K562 (cell line): ENCODE measurements around the gene WDR35. TPM values are rescaled to one million over a fixed set of nuclear protein-coding genes. Genes with fewer than 3 reads are reported as not detected.

ENCODE experiments used
- CREM ChIP-seq: IDR thresholded peaks from 2 replicates; pipeline ENCODE4 v1.6.1; 2014; ENCODE audit warnings: antibody characterized with exemption, low read depth
- EP400 ChIP-seq: fragments of 450-650 bp; IDR thresholded peaks from 2 replicates; pipeline ENCODE4 v1.6.1; 2017; ENCODE audit warnings: antibody characterized with exemption, mild to moderate bottlenecking, moderate library complexity
- ESRRB ChIP-seq: fragments of 250-450 bp; sonication (Bioruptor Pico); IDR thresholded peaks from 2 replicates; pipeline ENCODE4 v1.5.0; 2020; ENCODE audit warnings: mild to moderate bottlenecking, moderate library complexity, borderline replicate concordance
- ETV1 ChIP-seq: fragments of 450-650 bp; conservative IDR thresholded peaks from 2 replicates; pipeline ENCODE4 v1.6.1; 2016; ENCODE audit warnings: missing genetic modification characterization, control low read depth, low read depth, missing compliant biosample characterization
- FIP1L1 ChIP-seq: fragments of 200-400 bp; formaldehyde crosslinking; IDR thresholded peaks from 2 replicates; pipeline ENCODE4 v1.6.1; 2018; ENCODE audit warnings: mild to moderate bottlenecking, low read depth, low read length; ENCODE audit not compliant: poor library complexity, severe bottlenecking
- FOS ChIP-seq: IDR thresholded peaks from 3 replicates; pipeline ENCODE4 v1.6.1; 2011; ENCODE audit not compliant: insufficient read length; ENCODE audit errors: extremely low read depth
- GABPA ChIP-seq: fragments of 200-800 bp; sonication (Bioruptor generic); conservative IDR thresholded peaks from 2 replicates; pipeline ENCODE4 v1.6.1; 2016; ENCODE audit warnings: low read depth, missing genetic modification characterization, missing compliant biosample characterization
- GABPB1 ChIP-seq: sonication (generic); formaldehyde crosslinking; IDR thresholded peaks from 2 replicates; pipeline ENCODE4 v1.8.0; 2022; ENCODE audit warnings: mild to moderate bottlenecking, missing genetic modification reagents
- MAZ ChIP-seq, 2 experiments: fragments of 450-650 bp in 1 of 2; sonication (generic) in 1 of 2; formaldehyde crosslinking; IDR thresholded peaks in 1 of 2; conservative IDR thresholded peaks in 1 of 2; 2 replicates each; pipeline versions ENCODE4 v1.4.0 to v1.5.0; 2020; ENCODE audit warnings: mild to moderate bottlenecking in 1 of 2, missing genetic modification reagents in 1 of 2
- POLR3A ChIP-seq: IDR thresholded peaks from 2 replicates; pipeline ENCODE4 v1.6.1; 2011; ENCODE audit warnings: borderline replicate concordance, mild to moderate bottlenecking, moderate library complexity; ENCODE audit not compliant: insufficient read length, insufficient read depth; ENCODE audit errors: extremely low read depth
- PYGO2 ChIP-seq: fragments of 450-650 bp; IDR thresholded peaks from 2 replicates; pipeline ENCODE4 v1.6.1; 2016; ENCODE audit warnings: mild to moderate bottlenecking, missing genetic modification characterization, moderate library complexity, missing compliant biosample characterization
- RFX1 ChIP-seq: fragments of 450-650 bp; IDR thresholded peaks from 2 replicates; pipeline ENCODE4 v1.6.1; 2016; ENCODE audit warnings: mild to moderate bottlenecking, moderate library complexity
- SAP30 ChIP-seq: fragments of 200-600 bp; sonication (generic); IDR thresholded peaks from 2 replicates; pipeline ENCODE4 v1.6.1; 2012; ENCODE audit warnings: borderline replicate concordance, low read depth, mild to moderate bottlenecking, moderate library complexity, low read length, control low read depth, inconsistent platforms; ENCODE audit not compliant: insufficient read depth, poor library complexity, severe bottlenecking
- SMAD2 ChIP-seq: fragments of 150-350 bp; IDR thresholded peaks from 2 replicates; pipeline ENCODE4 v1.6.1; 2014; ENCODE audit warnings: low read depth, mild to moderate bottlenecking, low read length
- STAT5A ChIP-seq: IDR thresholded peaks from 2 replicates; pipeline ENCODE4 v1.6.1; 2012; ENCODE audit warnings: low read length, inconsistent platforms, borderline replicate concordance
- TEAD4 ChIP-seq, 2 experiments: sonication (generic) in 1 of 2; formaldehyde crosslinking in 1 of 2; IDR thresholded peaks; 2 replicates each; pipeline versions ENCODE4 v1.6.1 to v1.8.0; 2012 to 2022; ENCODE audit warnings: borderline replicate concordance in 1 of 2, inconsistent platforms in 1 of 2, low read length in 1 of 2, mild to moderate bottlenecking in 1 of 2, missing genetic modification reagents in 1 of 2
- ZNF354B ChIP-seq: fragments of 250-450 bp; sonication (Bioruptor Pico); IDR thresholded peaks from 2 replicates; pipeline ENCODE4 v1.4.0; 2020
- polyA plus RNA-seq, 8 experiments: library from polyadenylated mRNA; depleted of rRNA in 4 of 8; stranded (reverse) in 5 of 8; unstranded in 3 of 8; fragments of >200 nt; fragmentation: Nextera tagmentation in 2 of 8; fragmentation: Illumina TruSeq in 1 of 8; extraction: Ambion mirVana in 2 of 8; extraction: Trizol in 1 of 8; gene quantifications; 2 replicates each; pipeline versions ENCODE4 v1.2.1 to v1.2.3, GENCODE V29; 2011 to 2014; ENCODE audit warnings: inconsistent platforms in 1 of 8, missing spikeins in 1 of 8
- total RNA-seq, 7 experiments: library from RNA; depleted of rRNA in 6 of 7; stranded (reverse); fragments of >200 nt in 6 of 7; fragmentation: Illumina TruSeq in 2 of 7; extraction: Trizol in 2 of 7; gene quantifications; 2 replicates each; pipeline versions ENCODE4 v1.2.1 to v1.2.3, GENCODE V29; 2011 to 2021; ENCODE audit warnings: low replicate concordance in 1 of 7
- TF ChIP-seq, protein P1 (sequence below): fragments of 250-450 bp; sonication (Bioruptor Pico); IDR thresholded peaks from 2 replicates; pipeline ENCODE4 v1.5.0; 2021
- TF ChIP-seq, protein P2 (sequence below): sonication (generic); formaldehyde crosslinking; IDR thresholded peaks from 2 replicates; pipeline ENCODE4 v1.8.0; 2023; ENCODE audit warnings: mild to moderate bottlenecking, missing genetic modification reagents
- TF ChIP-seq, protein P3 (sequence below): fragments of 450-650 bp; IDR thresholded peaks from 2 replicates; pipeline ENCODE4 v1.6.1; 2014; ENCODE audit warnings: low read depth, mild to moderate bottlenecking, moderate library complexity, borderline replicate concordance

The WDR35 gene
- total and polyA plus RNA-seq, 9 of the 15 experiments (the other 6 are each of a cell fraction or from before 2014, with no cell fraction given) = 3.3 to 13.1 (median 8.0) TPM

DNA sequence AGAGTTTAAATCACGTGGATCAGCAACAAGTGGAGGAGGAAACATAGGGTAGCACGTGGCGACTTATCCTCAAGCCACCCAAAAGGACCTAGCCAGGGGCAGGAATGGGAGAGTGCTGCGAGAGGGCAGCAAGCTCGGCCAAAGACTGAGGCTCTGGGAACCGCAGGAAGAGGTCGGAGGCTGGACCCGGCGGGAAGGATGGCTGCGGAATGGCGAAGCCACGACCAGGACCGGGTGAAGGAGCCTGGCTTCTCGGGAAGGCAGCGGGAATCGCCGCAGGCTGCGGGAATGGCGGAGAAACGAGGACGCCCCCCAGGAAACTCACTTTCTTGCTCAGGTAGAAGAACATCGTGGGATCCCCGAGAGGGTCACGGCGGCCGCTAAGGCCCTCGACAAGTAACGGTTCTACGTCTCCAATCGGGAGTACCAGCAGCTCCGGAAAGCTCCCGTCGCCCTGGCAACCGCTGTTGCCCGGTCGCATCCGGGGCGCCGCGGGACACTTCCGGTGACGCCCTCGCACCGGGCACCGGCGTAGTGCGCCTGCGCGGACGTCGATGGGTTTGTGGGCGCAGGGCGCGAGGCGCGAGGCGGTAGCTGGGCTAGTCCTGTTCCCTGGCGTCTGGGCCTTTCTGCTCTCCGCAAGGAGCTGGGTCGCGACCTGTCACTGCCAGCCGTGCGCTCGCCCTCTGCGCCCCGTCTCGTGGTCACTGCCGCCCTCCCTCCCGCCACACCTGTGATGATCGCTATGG lies at the start of gene WDR35 (continued):
- TF ChIP-seq SAP30 = peak; percentile 72
- TF ChIP-seq CREM = peak; percentile 41; the same call in 1 of the 2 replicates
- TF ChIP-seq FOS = no peak
- peak; percentile 94 for TF ChIP-seq RFX1
- TF ChIP-seq TEAD4 (IDR thresholded peaks at IDR 0.05; ENCODE audit: low read length) = no peak
- no peak for TF ChIP-seq TEAD4 (CRISPR knock-in tag; IDR thresholded peaks at IDR 0.05; ENCODE audit: borderline replicate concordance)
- TF ChIP-seq STAT5A = no peak
- no peak for TF ChIP-seq PYGO2 (tag)
- peak; percentile 58; the same call in 1 of the 2 replicates for TF ChIP-seq EP400
- TF ChIP-seq GABPB1 (CRISPR knock-in tag) = peak; percentile 84
- TF ChIP-seq ESRRB = no peak
- TF ChIP-seq, protein P1, sequence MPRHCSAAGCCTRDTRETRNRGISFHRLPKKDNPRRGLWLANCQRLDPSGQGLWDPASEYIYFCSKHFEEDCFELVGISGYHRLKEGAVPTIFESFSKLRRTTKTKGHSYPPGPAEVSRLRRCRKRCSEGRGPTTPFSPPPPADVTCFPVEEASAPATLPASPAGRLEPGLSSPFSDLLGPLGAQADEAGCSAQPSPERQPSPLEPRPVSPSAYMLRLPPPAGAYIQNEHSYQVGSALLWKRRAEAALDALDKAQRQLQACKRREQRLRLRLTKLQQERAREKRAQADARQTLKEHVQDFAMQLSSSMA (CRISPR knock-in tag) = no peak
- TF ChIP-seq GABPA (tag) = peak; percentile 92
- no peak for TF ChIP-seq SMAD2
- peak in 1 of 2 experiments; percentile 40; a peak in 1 of 4 replicates for TF ChIP-seq MAZ (CRISPR knock-in tag; conservative IDR thresholded peaks at IDR 0.05 in 1 of 2, IDR thresholded peaks at IDR 0.05 in 1 of 2)
- peak; percentile 66 for TF ChIP-seq ETV1 (tag)
- no peak for TF ChIP-seq POLR3A
- no peak for TF ChIP-seq FIP1L1
- no peak for TF ChIP-seq ZNF354B
- TF ChIP-seq, protein P2, sequence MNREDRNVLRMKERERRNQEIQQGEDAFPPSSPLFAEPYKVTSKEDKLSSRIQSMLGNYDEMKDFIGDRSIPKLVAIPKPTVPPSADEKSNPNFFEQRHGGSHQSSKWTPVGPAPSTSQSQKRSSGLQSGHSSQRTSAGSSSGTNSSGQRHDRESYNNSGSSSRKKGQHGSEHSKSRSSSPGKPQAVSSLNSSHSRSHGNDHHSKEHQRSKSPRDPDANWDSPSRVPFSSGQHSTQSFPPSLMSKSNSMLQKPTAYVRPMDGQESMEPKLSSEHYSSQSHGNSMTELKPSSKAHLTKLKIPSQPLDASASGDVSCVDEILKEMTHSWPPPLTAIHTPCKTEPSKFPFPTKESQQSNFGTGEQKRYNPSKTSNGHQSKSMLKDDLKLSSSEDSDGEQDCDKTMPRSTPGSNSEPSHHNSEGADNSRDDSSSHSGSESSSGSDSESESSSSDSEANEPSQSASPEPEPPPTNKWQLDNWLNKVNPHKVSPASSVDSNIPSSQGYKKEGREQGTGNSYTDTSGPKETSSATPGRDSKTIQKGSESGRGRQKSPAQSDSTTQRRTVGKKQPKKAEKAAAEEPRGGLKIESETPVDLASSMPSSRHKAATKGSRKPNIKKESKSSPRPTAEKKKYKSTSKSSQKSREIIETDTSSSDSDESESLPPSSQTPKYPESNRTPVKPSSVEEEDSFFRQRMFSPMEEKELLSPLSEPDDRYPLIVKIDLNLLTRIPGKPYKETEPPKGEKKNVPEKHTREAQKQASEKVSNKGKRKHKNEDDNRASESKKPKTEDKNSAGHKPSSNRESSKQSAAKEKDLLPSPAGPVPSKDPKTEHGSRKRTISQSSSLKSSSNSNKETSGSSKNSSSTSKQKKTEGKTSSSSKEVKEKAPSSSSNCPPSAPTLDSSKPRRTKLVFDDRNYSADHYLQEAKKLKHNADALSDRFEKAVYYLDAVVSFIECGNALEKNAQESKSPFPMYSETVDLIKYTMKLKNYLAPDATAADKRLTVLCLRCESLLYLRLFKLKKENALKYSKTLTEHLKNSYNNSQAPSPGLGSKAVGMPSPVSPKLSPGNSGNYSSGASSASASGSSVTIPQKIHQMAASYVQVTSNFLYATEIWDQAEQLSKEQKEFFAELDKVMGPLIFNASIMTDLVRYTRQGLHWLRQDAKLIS (CRISPR knock-in tag) = no peak
- TF ChIP-seq, protein P3, sequence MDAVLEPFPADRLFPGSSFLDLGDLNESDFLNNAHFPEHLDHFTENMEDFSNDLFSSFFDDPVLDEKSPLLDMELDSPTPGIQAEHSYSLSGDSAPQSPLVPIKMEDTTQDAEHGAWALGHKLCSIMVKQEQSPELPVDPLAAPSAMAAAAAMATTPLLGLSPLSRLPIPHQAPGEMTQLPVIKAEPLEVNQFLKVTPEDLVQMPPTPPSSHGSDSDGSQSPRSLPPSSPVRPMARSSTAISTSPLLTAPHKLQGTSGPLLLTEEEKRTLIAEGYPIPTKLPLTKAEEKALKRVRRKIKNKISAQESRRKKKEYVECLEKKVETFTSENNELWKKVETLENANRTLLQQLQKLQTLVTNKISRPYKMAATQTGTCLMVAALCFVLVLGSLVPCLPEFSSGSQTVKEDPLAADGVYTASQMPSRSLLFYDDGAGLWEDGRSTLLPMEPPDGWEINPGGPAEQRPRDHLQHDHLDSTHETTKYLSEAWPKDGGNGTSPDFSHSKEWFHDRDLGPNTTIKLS = no peak
